Measurements from ENCODE around the gene SLC16A12. TPM values are rescaled to one million over a fixed set of nuclear protein-coding genes. Genes with fewer than 3 reads are reported as not detected.

Gene SLC16A12
- total RNA-seq, 4 donors from 2014 or later: 0.72 to 5.8 (median 3.0) TPM

DNA sequence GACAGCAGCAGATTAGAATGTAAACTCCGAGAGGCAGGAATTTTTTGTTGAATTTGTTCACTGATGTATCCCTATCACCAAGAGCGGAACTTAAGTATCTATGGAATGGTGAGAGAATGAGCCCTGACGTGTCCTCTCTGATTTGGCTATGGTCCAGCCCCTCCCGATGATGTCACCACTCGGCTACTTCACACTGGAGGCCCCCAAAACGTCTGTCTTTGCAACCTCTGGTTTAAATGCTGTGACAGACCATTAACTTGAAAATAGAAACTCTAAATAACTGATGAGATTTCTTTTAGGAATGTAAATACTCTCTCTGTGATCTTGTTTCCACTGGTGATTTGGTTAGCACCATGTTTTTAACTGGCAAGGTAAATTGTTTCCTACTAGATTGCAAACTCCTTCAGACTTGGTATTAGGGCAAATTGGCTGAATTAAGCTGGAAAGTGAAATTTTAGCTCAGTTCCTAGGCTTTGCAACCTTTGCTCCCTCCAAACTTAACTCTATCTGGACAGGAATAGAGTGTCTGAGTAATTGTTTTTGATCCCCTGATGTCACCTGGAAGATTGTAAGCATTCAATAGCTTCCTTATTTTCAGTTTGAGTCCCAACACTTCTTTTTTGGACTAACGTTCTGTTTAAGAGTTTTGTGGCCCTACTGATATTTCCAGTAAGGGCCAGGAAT lies 19.1 kb downstream of the SLC16A12 start:
- no peak for TF ChIP-seq CTCF (IDR thresholded peaks at IDR 0.05)
- DNase-seq (ENCODE audit: low spot score) (no peak), ATAC-seq (ENCODE audit: low FRiP score) (no peak)

GRCh38 chr10:89515031-89515841 lies 20.2 kb downstream of the SLC16A12 start:
- ATAC-seq (ENCODE audit: low FRiP score) (no peak), DNase-seq (ENCODE audit: low spot score) (no peak)
- TF ChIP-seq CTCF (IDR thresholded peaks at IDR 0.05): no peak

DNA sequence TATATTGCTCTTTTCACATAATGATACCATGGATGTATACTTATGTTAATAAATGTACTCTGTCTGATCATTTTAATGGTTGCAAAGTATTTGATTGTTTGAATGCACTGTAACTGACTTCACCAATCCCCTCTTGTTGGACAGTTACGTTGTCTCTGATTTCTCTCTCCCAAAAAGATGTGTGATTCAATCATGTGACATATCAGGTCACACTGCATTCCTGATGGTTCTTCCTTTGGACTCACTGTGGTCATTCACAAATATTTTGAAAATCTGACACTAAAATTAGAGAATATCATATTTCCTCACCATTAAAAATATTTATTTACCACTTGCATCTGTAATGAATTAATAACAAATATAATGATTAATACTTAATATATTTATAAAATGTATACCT lies 22.2 kb downstream of the SLC16A12 start:
- no peak for TF ChIP-seq CTCF (IDR thresholded peaks at IDR 0.05)
- DNase-seq (ENCODE audit: low spot score): no peak
- no peak for ATAC-seq (ENCODE audit: low FRiP score)

DNA sequence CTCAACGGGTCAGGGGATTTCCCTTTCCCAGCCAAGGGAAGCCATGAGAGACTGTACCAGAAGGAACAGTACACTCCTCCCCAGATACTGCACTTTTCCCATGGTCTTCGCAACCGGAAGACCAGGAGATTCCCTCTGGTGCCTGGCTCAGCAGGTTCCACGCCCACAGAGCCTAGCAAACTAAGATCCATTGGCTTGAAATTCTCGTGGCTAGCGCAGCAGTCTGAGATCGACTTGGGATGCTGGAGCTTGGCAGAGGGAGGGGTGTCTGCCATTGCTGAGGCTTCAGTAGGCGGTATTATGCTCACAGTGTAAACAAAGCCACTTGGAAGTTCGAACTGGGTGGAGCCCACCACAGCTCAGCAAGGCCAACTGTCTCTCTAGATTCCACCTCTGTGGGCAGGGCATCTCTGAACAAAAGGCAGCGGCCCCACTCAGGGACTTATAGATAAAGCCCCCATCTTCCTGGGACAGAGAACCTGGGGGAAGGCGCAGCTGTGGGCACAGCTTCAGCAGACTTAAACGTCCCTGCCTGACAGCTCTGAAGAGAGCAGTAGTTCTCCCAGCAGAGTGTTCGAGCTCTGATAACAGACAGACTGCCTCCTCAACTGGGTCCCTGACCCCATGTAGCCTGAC lies 29.6 kb downstream of the SLC16A12 start:
- DNase-seq (ENCODE audit: low spot score) (no peak), ATAC-seq (ENCODE audit: low FRiP score) (no peak)
- no peak for TF ChIP-seq CTCF (IDR thresholded peaks at IDR 0.05)

DNA sequence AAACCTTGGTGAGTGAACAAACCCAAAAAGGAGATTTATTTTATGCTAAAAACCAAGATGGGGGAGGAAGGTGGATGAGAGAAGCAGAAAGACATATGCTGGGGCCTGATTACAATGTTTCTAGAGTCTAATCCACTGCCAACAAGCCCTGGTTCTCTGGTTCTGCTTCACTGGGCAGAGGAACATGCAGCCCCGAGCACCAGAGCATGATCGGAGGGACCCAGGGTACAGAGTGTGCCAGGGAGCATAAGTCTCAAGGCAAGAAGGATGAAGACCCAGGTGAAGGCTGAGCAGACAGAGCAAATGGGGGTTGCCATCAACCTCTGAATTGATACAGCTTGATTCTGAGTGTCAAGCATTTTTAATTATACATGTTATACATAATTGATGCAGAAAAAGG lies 30.7 kb downstream of the SLC16A12 start:
- DNase-seq (ENCODE audit: low spot score) (no peak), ATAC-seq (ENCODE audit: low FRiP score) (no peak)
- no peak for TF ChIP-seq CTCF (IDR thresholded peaks at IDR 0.05)

DNA sequence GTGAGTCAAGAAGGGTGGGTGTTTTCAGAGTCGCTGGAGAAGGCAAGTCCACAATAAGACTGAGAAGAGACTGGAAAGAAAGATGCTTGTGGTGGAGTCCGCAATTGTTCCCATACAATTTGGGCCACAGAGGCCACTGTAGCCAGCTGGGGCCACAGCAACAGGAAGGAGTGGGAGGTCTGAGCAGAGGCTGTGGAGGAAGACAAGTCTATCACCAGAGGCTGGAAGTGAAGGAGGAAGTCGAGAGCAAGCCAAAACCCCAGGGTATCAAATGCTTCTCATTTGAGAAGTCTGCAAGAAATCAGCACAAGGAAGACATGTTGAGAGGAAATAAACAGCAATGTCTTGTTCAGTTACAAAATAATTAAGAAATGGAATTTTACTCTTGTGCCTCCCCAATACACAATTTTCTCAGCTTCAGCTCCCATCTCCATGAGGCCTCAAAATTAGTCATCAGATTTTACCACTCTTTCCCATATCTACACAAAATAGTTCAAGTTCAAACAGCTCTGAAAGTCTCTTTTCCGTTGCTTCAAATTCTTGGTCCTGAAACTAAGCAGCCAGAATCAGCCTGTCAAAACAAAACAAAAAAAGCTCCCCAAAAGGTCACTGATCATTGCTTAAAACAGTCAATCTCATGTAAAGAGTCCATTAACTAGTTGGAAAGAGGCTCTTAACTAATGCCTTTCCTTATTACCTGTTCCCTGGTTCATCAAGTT lies 31.6 kb downstream of the SLC16A12 start:
- DNase-seq (ENCODE audit: low spot score) (no peak), ATAC-seq (ENCODE audit: low FRiP score) (no peak)
- no peak for TF ChIP-seq CTCF (IDR thresholded peaks at IDR 0.05)
